GM19372 (cell line): ENCODE results near the gene DNAJB13.

Experiments
- ATAC-seq: cut with Tn5 transposase; IDR thresholded peaks from one replicate; pipeline ENCODE4 v1.9.1; 2021; ENCODE audit warnings: mild to moderate bottlenecking, low read depth, moderate library complexity; ENCODE audit not compliant: unreplicated experiment

DNAJB13 gene

DNA sequence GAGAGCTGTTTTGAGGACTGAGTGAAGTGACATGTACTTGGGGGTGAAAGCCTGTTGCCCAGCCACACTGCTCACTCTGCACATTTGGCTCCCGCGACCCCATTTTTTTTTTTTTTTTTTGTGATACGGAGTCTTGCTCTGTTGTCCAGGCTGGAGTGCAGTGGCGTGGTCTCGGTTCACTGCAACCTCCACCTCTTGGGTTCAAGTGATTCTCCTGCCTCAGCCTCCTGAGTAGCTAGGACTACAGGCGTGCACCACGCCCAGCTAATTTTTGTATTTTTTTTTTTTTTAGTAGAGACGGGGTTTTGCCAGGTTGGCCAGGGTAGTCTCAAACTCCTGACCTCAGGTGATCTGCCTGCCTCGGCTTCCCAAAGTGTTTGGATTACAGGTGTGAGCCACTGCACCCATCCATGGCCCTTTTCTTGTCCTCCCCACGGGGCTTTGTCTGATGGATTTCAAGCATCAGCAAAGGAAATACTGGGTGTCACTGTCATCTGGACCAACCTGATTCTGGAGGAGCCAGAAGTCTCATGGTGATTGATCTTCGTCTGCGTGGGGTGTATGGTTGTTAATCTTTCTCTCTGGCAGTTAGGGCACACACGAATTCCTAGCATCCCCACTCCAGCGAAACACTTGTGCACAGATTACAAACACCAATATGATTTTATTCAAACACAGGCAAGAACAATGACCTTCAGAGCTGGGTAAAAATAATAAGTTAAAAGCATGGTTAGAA, 61.4 kb downstream of the DNAJB13 start:
- no peak for ATAC-seq

DNA sequence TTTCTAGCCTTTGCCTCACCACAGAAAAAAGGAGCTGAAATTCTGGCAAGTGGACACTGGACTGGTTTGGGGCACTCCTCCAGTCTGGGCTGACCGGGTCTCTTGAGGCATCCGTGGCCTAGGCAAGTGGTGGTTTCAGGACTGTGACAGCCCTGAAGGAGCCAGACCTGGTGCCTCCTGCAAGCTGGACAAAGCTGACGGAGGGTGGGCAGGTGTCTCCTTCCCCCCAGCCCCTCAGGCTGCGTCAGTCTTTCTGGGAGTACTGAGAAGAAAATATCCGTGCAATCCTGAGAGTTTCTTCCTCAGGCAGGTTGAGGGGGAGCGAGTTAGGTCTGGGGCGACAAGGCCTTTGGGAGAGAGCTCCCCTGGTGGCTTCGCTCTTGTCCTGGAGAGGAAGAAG, 62.3 kb downstream of the DNAJB13 start:
- no peak for ATAC-seq

DNA sequence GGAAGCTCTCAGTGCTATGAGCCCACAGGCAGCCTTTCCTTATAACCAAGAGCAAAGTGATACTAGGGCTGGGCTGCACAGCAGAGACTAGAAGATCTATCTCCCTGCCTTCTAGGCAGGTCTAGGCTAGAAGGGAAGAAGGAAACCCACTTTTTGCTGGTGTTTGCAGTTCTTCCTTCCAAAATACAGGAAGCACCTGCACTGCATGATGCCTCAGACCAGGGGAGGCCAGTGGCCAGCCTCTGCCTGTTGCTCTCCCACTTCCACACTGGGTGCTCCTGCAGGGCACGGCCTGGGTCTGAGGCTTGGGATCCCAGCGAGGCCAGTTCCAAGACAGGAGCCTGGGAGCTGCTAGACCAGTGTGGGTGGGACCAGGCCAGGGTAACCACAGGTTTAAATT, 64.1 kb downstream of the DNAJB13 start:
- ATAC-seq = no peak

DNA sequence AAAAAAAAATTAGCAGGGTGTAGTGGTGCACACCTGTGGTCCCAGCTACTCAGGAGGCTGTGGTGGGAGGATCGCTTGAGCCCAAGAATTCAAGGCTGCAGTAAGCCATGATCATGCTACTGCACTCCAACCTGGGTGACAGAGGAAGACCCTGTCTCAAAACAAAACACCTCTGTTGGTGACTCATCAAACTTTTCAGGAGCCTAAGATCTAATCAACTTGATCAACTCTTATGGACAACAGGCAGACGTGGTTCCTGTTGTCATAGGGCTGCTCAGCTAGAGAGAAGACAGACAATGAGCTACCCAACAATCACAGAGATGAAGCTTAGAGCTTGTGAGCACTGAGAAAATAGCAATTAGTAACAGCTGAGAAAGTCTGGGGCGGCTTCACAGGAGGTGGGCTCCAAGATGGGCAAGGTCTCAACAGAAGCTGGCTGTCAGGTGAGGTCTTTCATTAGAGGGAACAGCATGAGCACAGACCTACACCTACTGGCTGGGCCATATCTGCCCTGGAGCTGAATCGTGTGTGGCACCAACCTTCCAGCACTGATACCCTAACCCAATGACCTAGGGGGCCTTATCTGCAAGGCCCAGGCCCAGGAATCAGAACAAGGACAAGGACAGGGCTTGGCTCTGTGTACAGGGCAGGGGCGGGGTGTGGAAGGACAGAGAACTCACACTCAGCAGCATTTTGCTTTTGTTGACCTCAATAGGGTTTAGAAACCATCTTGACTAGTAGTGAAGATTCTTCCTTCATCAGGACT, 65.3 kb downstream of the DNAJB13 start:
- ATAC-seq = no peak

DNA sequence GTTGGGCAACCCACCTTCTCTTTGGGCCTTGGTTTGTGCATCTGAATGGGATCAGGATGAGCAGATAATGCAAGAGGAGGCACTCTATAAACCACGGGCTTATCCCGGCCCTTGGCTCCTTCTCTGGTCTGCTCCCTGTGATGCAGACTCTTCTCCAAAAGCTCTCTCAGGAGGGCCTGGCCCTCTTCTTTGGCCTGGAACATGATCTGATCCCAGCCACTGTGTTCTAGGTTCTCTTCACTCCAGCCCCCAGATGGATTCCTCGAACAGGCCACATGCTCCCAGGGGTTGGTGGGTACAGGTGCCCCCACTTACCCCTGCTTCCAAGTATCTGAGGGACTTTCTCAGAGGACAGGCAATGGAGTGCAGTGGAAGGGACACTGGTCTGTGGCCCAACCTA, 66.8 kb downstream of the DNAJB13 start:
- ATAC-seq = no peak

DNA sequence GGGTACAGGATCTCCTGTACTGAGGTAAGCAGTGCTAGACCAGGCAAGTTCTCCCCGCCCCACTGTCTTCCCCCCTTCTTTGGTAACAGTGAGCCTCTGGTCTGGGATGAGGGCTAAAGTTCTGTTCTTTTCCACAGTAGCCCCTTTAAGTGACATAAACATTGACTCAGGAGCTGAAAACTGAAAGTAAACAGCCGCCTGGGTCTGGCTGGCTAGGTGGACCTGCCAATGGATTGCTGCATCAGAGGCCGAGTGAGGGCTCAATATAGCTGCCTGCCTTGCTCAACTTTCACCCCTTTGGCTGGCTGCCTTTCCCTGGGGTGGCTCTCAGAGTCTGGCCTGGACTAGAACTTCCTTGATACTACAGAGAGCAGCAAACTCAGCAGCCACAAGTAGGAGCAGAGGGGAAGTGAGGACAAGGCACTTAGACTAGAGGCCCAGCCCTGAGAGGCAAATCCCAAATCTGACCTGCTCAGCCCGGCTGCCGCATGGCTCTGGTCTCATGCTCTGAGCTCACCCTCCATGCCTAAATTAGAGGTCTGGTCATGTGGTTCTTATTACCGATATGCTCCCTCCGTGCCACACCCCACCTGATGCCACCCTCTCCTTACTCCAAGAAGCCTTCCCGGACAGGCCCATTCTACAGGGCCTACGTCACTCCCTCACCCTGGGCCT, 67.6 kb downstream of the DNAJB13 start:
- no peak for ATAC-seq

DNA sequence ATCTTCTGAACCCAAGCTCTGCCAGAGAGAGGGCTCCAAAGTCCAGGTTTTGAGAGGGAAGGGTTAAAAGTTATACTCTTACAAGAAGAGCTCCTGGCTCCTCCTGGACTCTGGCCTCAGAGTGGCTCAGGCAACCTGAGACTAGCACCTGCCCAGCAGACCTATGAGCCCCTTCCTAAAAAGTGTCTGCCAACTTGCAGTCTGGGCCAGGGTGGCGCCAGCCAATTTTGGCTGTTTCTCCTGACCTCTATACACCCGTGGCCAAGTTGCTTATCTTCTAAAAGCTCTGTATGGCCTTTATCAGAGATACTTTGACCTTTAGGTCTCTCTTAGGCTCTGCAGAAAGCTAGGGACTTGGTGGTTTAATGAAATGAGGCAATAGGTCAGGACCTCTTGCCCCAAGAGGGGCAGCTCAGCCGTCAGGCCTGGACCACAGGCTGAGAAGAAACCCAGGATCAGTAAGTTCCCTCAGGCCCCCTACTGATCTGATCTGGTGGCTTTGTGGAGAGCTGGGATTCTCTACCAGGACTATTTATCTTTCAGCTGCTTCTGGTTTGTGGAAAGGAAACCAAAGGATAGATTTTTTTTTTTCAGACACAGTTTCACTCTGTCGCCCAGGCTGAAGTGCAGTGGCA, 68.4 kb downstream of the DNAJB13 start:
- ATAC-seq = no peak

DNA sequence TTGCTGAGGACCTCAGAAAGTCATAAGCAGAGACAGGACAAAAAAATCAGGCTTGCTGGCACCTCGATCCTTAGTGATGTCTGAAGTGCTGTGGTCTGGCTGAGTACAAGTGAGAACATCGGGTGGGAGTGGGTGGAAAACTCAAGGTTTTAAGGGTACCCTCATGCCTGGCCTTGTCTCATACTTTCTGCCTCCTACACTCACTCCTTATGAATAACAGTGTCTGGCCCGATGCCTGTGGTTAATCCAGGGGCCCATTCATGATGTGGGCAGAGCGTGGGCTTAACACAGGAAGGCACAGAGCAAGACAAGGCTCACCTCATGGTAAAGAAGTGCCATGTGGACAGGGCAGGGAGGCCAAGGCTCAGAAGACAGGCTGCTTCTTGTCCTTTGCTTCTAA, 69.0 kb downstream of the DNAJB13 start:
- ATAC-seq = no peak
